GM18907 (cell line): Measurements from ENCODE around the gene AWAT1.
"Not testable (repeated sequence)": the region's sequence is repeated elsewhere in the genome, so short reads cannot be mapped to it uniquely, and the experiment has no call there.

Experiments used
- ATAC-seq: cut with Tn5 transposase; IDR thresholded peaks from one replicate; pipeline ENCODE4 v1.9.1; 2021; ENCODE audit warnings: mild to moderate bottlenecking, moderate library complexity; ENCODE audit not compliant: unreplicated experiment

Gene AWAT1

GRCh38 chrX:70260104-70260503 is 25.6 kb downstream of the AWAT1 start, which contains the start of gene P2RY4:
Gene P2RY4, minus strand, starts transcription at chrX:70260204. Its CDS starts 580 bp downstream, at chrX:70259624.
- ATAC-seq = no peak

DNA sequence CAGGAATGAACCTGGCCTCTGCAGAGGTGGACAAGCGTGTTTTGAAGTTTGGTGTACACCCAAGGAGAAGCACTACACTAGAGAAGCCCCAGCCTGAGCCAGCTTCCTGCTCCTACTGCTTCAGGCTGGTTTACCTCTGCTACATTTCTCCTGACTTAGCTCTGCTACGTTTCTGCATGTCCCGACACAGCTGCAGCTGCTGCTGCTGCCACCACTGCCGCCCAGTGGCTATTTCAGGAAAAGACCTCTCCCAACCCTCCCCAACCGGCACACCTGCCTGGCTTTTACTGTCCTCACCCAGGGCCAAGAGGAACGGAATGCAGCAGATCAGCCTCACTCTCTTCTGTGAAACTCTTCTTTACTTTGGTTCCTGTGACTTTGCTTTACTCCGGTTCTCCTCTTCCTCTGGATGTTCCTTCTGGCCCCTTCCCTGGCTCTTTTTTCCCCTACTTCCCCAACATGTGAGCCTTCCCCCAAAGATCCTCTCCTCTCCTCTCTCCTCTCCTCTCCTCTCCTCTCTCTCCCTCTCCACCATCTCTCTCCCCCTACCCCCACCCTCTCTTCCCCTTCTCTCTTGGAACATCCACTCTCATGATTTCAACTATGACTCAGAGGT is 28.6 kb downstream of the AWAT1 start:
- peak; percentile 65 for ATAC-seq

DNA sequence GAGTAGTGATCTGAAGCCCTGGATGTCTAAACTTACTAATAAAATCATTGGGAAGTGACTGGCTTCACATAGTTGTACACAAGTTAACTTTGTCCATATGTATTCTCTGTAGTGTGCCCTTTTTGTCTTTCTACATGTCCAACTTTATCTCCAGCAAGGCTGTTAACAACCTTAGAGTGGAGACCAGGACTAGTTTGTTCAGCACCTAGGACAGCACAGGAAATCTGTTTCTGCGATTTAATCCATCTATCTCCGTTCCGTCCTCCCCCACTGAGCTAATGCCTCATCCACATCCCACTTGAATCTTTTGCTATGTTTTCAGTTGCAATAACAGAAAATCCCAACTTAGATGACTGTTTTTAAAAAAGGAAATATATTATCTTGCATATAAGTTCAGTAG is 30.3 kb downstream of the AWAT1 start:
- no peak for ATAC-seq

DNA sequence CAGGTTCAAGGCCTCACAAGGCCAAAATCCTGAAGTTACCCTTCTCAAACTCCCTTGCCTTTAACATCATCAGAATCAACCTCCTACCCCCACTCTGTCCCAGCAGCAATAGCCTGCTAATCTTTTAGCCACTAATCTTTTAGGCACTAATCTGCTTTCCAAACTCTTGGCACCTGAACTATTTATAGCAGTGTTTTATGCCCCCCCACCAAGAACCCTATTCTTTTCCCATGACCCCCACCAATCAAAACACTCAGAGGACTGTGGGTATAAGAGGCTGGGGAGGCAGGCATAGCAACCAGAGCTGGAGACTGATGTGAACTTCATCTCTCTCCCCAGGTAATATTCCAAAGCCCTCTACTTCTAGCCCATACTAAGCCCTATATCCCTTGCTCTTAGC is 33.6 kb downstream of the AWAT1 start, which contains the start of gene ARR3:
Gene ARR3 (plus strand): TSS at position 301 of the 400 bp plus-strand sequence. CDS start 1,052 bp downstream, outside the sequence.
- ATAC-seq = no peak

GRCh38 chrX:70274029-70274428 is 39.6 kb downstream of the AWAT1 start:
- not testable (repeated sequence) for ATAC-seq

GRCh38 chrX:70279081-70279480 is 44.6 kb downstream of the AWAT1 start:
- no peak for ATAC-seq

DNA sequence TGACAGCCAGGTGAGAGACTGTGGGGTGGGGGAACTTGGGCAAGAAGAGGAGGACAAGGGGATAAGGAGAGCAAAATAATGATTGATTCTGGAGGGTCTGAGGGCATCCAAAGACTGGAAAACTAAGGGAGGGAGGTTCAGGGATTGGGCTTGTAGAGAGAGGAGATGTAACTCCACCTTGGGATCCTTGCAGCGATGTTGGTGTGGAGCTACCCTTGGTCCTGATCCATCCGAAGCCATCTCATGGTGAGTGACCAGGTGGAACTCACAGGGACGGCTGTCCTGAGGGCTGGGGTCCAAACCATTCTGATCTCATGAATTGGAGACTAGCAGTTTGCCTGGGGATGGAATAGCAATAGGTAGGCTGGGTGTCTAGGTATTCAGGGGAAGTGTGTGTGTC is 46.1 kb downstream of the AWAT1 start:
- no peak for ATAC-seq

- no peak for ATAC-seq
Observed at GRCh38 chrX:70281951-70282350, 47.5 kb downstream of the AWAT1 start, which contains the start of gene RAB41. Gene RAB41, plus strand, starts transcription at chrX:70282172. Its CDS starts 46 bp downstream, at chrX:70282218.

DNA sequence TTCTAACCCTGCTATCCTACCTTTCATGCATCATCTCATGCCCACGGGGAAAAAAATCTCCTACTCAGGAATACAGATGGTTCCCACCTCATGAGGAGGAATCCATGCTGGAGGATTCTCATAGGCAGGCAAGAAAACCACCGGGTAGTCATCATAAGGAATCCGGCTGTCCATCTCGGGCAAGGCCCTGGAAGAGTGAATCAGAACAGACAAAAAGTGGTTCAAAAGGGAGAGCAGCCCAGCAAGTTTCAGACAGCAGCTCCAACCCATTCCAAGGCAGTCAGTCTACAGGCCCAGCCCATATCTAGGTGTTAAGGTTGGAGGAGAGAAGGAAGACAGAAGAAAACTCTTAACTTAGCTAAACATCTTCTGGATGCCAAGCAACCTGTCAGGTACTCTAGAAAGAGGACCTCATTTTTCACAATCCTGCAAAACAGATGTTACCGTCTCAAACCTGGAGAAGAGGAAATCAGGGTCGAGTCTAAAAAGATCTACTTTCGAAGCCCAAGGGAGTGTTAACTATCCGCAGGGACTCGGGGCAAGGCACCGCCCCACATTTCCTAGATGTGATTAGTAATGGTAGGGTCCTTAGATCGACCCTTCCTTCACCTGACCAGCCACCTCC is 54.8 kb downstream of the AWAT1 start:
- ATAC-seq = no peak
